Endothelial cell (in vitro differentiated cells): ENCODE measurements around the gene GAA. TPM values are rescaled to one million over a fixed set of nuclear protein-coding genes. Genes with fewer than 3 reads are reported as not detected.
"Not testable (repeated sequence)": the region's sequence is repeated elsewhere in the genome, so short reads cannot be mapped to it uniquely, and the experiment has no call there.

Source experiments
- DNase-seq: peaks from one replicate; pipeline ENCODE4 v3.0.0; 2021; ENCODE audit warnings: low spot score
- H3K27ac Mint-ChIP-seq: one replicate; pipeline ENCODE4 v1.8.0; 2021; ENCODE audit warnings: mixed read lengths, inconsistent platforms; ENCODE audit not compliant: unreplicated experiment
- H3K27me3 Mint-ChIP-seq: one replicate; pipeline ENCODE4 v1.8.0; 2021; ENCODE audit warnings: mild to moderate bottlenecking, moderate library complexity, mixed read lengths, inconsistent platforms; ENCODE audit not compliant: unreplicated experiment
- H3K36me3 Mint-ChIP-seq: one replicate; pipeline ENCODE4 v1.8.0; 2021; ENCODE audit warnings: mild to moderate bottlenecking, low read depth, mixed read lengths, inconsistent platforms; ENCODE audit not compliant: unreplicated experiment
- H3K4me1 Mint-ChIP-seq: one replicate; pipeline ENCODE4 v1.8.0; 2021; ENCODE audit warnings: mild to moderate bottlenecking, mixed read lengths, inconsistent platforms; ENCODE audit not compliant: unreplicated experiment
- H3K4me3 Mint-ChIP-seq: one replicate; pipeline ENCODE4 v1.8.0; 2021; ENCODE audit warnings: mild to moderate bottlenecking, mixed read lengths, inconsistent platforms; ENCODE audit not compliant: unreplicated experiment
- H3K9me3 Mint-ChIP-seq: one replicate; pipeline ENCODE4 v1.8.0; 2021; ENCODE audit warnings: mixed read lengths, inconsistent platforms; ENCODE audit not compliant: unreplicated experiment
- total RNA-seq: library from RNA; stranded (reverse); fragmentation: NEBNext Ultra II Directional; extraction: Animal tissue kit (Norgen Biotek cat#: 25700); gene quantifications from one replicate; pipeline ENCODE4 v1.2.1, GENCODE V29; 2021; ENCODE audit not compliant: unreplicated experiment
- TF ChIP-seq, protein P1 (sequence below): fragments of 200-600 bp; sonication (generic); IDR thresholded peaks from one replicate; pipeline ENCODE4 v1.5.0; 2021; ENCODE audit warnings: antibody characterized with exemption; ENCODE audit not compliant: unreplicated experiment

GAA gene
- total RNA-seq, 1 donor from 2014 or later, result 93.0 TPM

DNA sequence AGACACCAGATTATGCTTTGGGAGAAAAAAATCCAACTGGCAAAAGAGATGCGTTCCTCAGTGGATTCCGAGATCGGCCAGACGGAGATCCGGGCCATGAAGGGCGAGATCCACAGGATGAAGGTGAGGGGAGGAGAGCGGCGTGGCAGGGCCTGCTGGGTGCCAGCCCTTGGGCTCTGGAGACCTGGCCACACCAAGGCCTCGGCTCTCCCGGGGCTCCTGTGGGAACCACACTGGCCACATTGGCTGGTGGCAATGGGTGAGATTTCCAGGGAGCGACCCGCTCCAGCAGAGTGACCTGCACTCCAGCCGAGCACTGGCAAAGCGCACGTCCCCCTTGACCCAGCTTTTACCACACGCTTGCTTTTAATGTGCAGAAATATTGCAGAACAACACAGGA, 11.6 kb upstream of the GAA start:
- TF ChIP-seq, protein P1, sequence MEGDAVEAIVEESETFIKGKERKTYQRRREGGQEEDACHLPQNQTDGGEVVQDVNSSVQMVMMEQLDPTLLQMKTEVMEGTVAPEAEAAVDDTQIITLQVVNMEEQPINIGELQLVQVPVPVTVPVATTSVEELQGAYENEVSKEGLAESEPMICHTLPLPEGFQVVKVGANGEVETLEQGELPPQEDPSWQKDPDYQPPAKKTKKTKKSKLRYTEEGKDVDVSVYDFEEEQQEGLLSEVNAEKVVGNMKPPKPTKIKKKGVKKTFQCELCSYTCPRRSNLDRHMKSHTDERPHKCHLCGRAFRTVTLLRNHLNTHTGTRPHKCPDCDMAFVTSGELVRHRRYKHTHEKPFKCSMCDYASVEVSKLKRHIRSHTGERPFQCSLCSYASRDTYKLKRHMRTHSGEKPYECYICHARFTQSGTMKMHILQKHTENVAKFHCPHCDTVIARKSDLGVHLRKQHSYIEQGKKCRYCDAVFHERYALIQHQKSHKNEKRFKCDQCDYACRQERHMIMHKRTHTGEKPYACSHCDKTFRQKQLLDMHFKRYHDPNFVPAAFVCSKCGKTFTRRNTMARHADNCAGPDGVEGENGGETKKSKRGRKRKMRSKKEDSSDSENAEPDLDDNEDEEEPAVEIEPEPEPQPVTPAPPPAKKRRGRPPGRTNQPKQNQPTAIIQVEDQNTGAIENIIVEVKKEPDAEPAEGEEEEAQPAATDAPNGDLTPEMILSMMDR, result no peak
- peaks cover 8% of the 10 kb centered on the region for H3K36me3 Mint-ChIP-seq
- H3K27me3 Mint-ChIP-seq, result peaks cover 2% of the 10 kb centered on the region
- no peak overlapping the region for H3K4me3 Mint-ChIP-seq
- no peaks in the 10 kb centered on the region for H3K4me1 Mint-ChIP-seq
- no peak overlapping the region for H3K27ac Mint-ChIP-seq
- DNase-seq, result no peak
- H3K9me3 Mint-ChIP-seq, result no peaks in the 10 kb centered on the region

DNA sequence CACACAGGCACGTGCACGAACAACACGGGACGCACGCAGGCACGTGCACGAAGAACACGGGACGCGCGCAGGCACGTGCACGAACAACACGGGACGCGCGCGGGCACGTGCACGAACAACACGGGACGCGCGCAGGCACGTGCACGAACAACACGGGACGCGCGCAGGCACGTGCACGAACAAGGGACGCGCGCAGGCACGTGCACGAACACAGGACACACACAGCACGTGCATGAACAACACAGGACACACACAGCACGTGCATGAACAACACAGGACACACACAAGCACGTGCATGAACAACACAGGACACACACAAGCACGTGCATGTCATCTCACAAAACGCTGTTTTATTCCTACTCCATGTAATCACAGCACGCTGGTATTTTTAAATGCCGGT, 11.2 kb upstream of the GAA start:
- H3K27ac Mint-ChIP-seq, H3K9me3 Mint-ChIP-seq, H3K36me3 Mint-ChIP-seq, H3K27me3 Mint-ChIP-seq, H3K4me1 Mint-ChIP-seq, H3K4me3 Mint-ChIP-seq, DNase-seq: not testable (repeated sequence)

DNA sequence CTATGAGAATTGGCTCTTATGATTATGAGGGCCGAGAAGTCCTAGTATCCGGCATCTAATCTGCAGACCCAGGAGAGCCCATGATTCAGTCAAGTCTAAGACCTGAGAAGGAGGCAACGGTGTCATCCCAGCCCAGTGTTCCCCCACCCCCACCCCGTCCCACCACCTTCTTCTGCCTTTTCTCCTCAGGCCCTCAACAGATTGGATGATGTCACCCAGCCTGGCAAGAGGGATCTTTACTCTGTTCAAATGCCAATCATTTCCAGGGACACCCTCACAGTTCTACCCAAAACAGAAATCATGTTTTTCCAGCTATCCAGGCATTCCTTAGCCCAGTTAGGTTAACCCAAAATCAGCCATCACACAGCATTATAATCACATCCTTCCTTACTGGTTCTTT, 10.0 kb upstream of the GAA start:
- TF ChIP-seq, protein P1, result no peak
- DNase-seq, result no peak
- Mint-ChIP-seq H3K27me3 (peaks cover 1% of the 10 kb centered on the region), H3K4me3 (no peak overlapping the region), H3K4me1 (no peaks in the 10 kb centered on the region), H3K27ac (no peak overlapping the region), H3K36me3 (peaks cover 8% of the 10 kb centered on the region), H3K9me3 (no peaks in the 10 kb centered on the region)

DNA sequence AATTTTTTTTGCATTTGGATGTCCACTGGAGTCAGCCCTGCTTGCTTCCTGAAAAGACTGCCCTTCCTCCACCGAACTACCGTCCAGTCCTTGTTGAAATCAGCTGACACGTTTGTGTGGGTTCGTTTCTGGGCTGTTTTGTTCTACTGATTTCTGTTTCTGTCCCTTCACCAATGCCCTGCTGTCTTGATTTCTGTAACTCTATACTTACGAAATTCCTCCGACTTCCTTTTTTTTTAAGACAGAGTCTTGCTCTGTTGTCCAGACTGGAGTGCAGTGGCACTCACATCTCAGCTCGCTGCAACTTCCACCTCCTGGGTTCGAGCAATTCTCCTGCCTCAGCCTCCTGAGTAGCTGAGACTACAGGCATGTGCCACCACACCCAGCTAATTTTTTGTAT, 8.4 kb upstream of the GAA start:
- TF ChIP-seq, protein P1, result no peak
- peaks cover 1% of the 10 kb centered on the region for H3K27me3 Mint-ChIP-seq
- peaks cover 8% of the 10 kb centered on the region for H3K36me3 Mint-ChIP-seq
- no peak overlapping the region for H3K27ac Mint-ChIP-seq
- H3K9me3 Mint-ChIP-seq, result no peaks in the 10 kb centered on the region
- H3K4me3 Mint-ChIP-seq, result no peak overlapping the region
- DNase-seq, result no peak
- H3K4me1 Mint-ChIP-seq, result no peaks in the 10 kb centered on the region

DNA sequence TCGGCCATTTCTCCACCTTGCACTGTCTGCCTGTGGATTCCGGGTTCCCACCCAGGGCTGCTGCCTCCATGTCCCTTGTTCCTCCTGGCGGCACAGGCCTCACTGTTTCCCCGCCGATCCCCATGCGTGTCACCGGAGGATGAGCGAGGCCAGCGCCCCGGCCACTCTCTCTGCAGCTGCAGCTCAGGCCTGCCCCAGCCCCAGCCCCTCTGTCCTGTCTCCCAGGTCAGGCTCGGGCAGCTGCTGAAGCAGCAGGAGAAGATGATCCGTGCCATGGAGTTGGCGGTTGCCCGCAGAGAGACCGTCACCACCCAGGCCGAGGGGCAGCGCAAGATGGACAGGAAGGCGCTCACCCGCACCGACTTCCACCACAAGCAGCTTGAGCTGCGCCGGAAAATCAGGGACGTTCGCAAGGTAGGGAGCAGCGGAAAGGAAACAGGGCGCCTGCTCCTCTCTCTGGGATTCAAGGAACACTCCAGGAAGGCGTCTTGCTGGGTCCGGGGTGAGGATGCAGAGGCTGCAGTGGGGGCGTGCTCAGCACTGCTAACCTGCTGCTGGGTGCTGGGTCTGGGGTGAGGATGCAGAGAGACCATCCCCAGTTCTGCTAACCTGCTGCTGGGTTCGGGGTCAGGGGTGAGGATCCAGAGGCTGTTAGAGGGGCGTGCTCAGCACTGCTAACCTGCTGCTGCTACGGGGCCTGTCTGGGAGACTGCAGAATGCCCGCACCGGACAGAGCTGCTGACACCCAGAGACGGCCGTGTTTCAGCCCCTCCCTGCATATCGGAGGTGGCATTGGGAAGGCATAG, 6.1 kb upstream of the GAA start:
- Mint-ChIP-seq H3K27ac (no peak overlapping the region), H3K27me3 (peaks cover 10% of the 10 kb centered on the region), H3K9me3 (no peaks in the 10 kb centered on the region), H3K36me3 (peaks cover 8% of the 10 kb centered on the region), H3K4me1 (no peaks in the 10 kb centered on the region), H3K4me3 (no peak overlapping the region)
- TF ChIP-seq, protein P1, result no peak
- DNase-seq, result no peak
